Activated T-cell treated with anti-CD3 and anti-CD28 coated beads, Interleukin-2, amount 50 U/mL, for 24 hours (primary cell): ENCODE measurements around the gene PCDHGA4.
"Not testable (repeated sequence)": the region's sequence is repeated elsewhere in the genome, so short reads cannot be mapped to it uniquely, and the experiment has no call there.

Experiments
- DNase-seq: peaks from one replicate; pipeline ENCODE4 v3.0.0-alpha.2; 2020
- H3K27ac Mint-ChIP-seq: 2 replicates; pipeline ENCODE4 v1.8.0; 2020; ENCODE audit warnings: mild to moderate bottlenecking, mixed read lengths
- H3K27me3 Mint-ChIP-seq: 2 replicates; pipeline ENCODE4 v1.8.0; 2020; ENCODE audit warnings: mixed read lengths
- H3K36me3 Mint-ChIP-seq: 2 replicates; pipeline ENCODE4 v1.8.0; 2020; ENCODE audit warnings: low read depth, mixed read lengths
- H3K4me1 Mint-ChIP-seq: 2 replicates; pipeline ENCODE4 v1.8.0; 2020; ENCODE audit warnings: low read depth, mixed read lengths
- H3K4me3 Mint-ChIP-seq: 2 replicates; pipeline ENCODE4 v1.8.0; 2020; ENCODE audit warnings: mild to moderate bottlenecking, moderate library complexity, mixed read lengths
- H3K9me3 Mint-ChIP-seq: 2 replicates; pipeline ENCODE4 v1.8.0; 2020; ENCODE audit warnings: mixed read lengths

PCDHGA4 gene

DNA sequence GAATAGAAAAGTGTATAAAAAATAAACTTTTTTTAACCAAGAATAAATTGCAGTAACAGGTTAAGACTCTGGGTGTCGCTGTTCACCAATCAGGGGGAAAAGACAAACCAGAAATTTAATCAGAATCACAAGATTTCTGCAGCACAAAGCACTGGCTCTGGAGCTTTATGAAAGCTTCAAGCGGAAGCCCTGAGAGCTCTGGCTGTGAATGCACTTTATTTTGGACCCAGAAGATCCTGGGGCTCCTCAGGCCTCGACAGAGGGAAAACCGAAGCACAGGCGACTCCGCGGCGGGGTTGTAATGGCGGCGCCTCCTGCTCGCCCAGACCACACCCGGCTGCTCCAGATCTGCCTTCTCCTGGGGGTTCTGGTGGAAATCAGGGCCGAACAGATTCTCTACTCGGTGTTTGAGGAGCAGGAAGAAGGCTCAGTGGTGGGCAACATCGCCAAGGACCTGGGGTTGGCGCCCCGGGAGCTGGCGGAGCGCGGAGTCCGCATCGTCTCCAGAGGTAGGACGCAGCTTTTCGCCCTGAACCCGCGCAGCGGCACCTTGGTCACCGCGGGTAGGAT is at the start of gene PCDHGA4:
Gene PCDHGA4 (plus strand): TSS at position 122 of the 570 bp plus-strand sequence. CDS start 87 bp downstream, at position 209.
- H3K4me1 Mint-ChIP-seq: peaks cover 2% of the 10 kb centered on the region
- H3K4me3 Mint-ChIP-seq: no peak within 1 kb of the TSS
- H3K36me3 Mint-ChIP-seq: peaks cover 7% of the 10 kb centered on the region
- H3K9me3 Mint-ChIP-seq: peaks cover 40% of the 10 kb centered on the region
- peaks cover 93% of the 10 kb centered on the region for H3K27me3 Mint-ChIP-seq
- DNase-seq: no peak
- no peak within 1 kb of the TSS for H3K27ac Mint-ChIP-seq

DNA sequence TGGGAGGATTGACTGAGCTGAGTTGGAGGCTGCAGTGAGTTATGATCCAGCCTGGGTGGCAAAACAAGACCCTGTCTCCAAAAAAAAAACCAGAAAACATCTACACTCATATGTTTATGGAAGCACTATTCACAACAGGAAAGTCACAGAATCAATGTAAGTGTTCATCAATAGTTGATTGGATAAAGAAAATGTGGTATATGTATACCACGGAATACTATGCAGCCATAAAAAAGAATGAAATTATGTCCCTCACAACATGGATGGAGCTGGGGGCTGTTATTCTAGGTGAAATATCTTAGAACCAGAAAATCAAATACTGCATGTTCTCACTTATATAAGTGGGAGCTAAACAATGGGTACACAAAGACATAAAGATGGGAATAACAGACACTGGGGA is 48.2 kb upstream of the PCDHGA4 start:
- peaks cover 62% of the 10 kb centered on the region for H3K9me3 Mint-ChIP-seq
- H3K36me3 Mint-ChIP-seq: peaks cover 65% of the 10 kb centered on the region
- no peaks in the 10 kb centered on the region for H3K4me1 Mint-ChIP-seq
- H3K27me3 Mint-ChIP-seq: no peaks in the 10 kb centered on the region
- no peak overlapping the region for H3K27ac Mint-ChIP-seq
- DNase-seq: no peak
- H3K4me3 Mint-ChIP-seq: no peak overlapping the region

DNA sequence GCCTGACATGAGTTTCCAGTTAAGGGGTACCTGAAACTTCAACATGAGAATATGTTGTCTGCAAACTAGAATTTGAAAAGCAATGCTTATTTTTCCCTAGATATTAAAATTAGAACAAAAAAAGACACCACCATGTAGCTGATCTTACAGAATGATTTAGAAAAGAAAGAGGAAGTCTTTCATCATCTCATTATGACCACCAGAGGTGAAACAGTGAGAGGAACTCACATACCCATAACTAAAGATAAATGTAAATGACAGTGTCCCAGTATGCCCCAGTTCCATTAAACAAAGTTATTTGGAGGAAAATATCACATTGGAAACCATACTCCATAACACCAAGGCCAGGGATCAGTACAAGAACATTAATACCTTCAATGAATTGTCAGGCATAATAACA is 41.1 kb upstream of the PCDHGA4 start:
- Mint-ChIP-seq H3K4me3 (no peak overlapping the region), H3K9me3 (peaks cover 63% of the 10 kb centered on the region), H3K27me3 (no peaks in the 10 kb centered on the region), H3K4me1 (peaks cover 9% of the 10 kb centered on the region), H3K36me3 (peaks cover 85% of the 10 kb centered on the region), H3K27ac (no peak overlapping the region)
- no peak for DNase-seq

DNA sequence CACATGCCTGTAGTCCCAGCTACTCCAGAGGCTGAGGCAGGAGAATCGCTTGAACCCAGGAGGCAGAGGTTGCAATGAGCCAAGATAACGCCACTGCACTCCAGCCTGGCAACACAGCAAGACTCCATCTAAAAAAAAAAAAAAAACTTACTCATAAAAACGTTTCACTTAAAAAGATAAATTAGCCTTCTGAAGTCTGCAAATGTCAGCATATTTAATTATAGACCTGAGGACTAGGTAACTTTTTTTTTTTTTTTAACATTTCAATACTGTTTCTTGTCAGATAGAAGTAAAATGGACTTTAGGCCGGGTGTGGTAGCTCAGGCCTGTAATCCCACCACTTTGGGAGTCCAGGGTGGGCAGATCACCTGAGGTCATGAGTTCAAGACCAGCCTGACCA is 37.9 kb upstream of the PCDHGA4 start:
- not testable (repeated sequence) for H3K27ac Mint-ChIP-seq, DNase-seq, H3K27me3 Mint-ChIP-seq, H3K4me3 Mint-ChIP-seq
- Mint-ChIP-seq H3K36me3 (peaks cover 99% of the 10 kb centered on the region), H3K9me3 (peaks cover 68% of the 10 kb centered on the region), H3K4me1 (peaks cover 33% of the 10 kb centered on the region)

DNA sequence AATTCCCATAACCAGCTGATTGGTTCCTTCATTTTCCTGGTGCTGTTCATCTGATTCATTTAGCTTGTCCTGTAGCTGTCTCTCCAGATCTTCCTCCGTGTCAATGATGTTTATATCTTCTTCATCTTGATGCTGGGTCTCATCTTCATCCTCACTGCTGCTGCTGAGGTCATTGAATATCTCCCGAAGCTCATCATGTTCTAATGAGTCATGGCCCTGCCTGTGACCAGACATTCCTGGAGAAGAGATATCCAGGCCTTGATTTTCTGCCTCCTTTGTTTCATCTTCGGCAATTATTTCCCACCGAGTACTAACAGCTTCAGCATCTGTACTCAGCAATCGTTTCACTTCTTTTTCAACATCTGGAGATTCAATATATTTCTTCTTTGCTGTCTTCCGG is 35.6 kb upstream of the PCDHGA4 start:
- peaks cover 83% of the 10 kb centered on the region for H3K36me3 Mint-ChIP-seq

DNA sequence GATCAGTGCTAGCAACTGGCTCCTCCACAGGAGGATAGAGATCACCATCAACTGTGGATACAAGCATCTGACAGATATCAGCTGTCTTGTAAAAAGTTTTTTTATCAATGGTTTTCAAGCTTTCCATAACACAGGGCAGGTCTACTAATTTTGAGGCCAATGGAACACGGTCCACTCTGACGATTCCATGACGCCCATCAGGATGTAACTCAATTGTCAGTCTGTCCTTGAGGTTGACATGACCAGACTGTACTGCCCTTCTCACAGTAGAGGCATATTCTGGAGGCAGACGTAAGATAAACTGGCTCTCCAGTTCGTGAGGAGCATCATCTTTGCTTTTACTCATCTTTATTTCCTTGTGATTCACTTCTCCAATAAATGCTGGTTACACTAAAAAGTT is 35.1 kb upstream of the PCDHGA4 start:
- Mint-ChIP-seq H3K4me3 (peak overlapping the region; percentile 98), H3K9me3 (peaks cover 63% of the 10 kb centered on the region)

More for the DNA sequence above, 35.6 kb upstream of the PCDHGA4 start:
- H3K27ac Mint-ChIP-seq: peak overlapping the region; percentile 26
- H3K27me3 Mint-ChIP-seq: no peaks in the 10 kb centered on the region
- H3K4me3 Mint-ChIP-seq: peak overlapping the region; percentile 98
- peaks cover 33% of the 10 kb centered on the region for H3K4me1 Mint-ChIP-seq
- DNase-seq: no peak
- H3K9me3 Mint-ChIP-seq: peaks cover 66% of the 10 kb centered on the region

DNA sequence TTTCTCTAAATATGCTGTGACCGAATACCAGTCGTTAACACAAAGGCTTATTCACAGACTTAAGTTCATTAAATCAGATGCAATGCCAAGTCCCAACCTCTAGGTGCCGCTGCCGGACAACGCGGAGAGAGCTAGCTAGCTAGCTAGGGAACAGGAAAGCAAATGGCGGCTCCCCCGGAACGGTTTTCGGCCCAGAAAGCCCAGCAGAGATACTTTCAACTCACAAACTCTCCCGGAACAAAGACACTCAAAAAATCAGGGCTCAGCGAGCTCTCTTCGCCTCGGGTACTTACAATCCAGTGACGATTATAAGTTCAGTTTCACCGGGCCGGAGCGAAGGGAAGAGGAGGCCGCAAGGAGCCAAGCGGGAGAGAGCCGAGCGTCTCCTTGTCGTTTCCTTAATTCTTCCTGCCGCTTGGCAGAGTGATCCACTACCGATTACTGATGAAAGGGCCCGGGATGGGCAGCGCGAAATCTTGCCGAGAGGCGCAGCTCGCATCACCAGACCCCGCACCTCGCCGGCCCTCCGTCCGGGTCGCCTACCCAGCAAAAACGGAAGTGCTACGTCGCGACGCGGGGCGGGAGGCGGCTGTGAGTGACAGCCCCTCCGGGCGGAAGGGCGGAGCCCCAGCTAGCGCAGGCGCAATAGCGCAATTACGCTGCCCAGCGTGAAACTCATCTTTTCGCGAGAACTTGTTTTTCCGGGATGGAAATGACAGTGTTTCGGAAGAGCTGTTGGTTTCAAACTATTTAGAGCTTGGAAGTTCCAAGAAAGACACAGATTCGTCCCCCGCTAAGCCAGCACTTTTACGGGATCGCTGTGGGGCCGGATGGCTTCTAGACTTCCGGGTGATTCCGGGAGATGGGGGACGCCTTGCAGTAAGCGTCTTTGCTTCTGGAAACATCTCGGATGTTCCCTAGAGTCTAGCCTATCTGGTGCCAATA is 34.3 kb upstream of the PCDHGA4 start, which contains the start of gene TAF7:
Gene TAF7 (minus strand): TSS at position 560 of the 945 bp plus-strand sequence. CDS start 740 bp downstream, outside the sequence.
- peak; percentile 96 for DNase-seq
- Mint-ChIP-seq H3K27ac (peak within 1 kb of the TSS; percentile 99), H3K9me3 (peaks cover 55% of the 10 kb centered on the region), H3K27me3 (no peaks in the 10 kb centered on the region), H3K4me1 (peaks cover 31% of the 10 kb centered on the region), H3K36me3 (peaks cover 70% of the 10 kb centered on the region), H3K4me3 (peak within 1 kb of the TSS; percentile 98)

More for the DNA sequence above, 35.1 kb upstream of the PCDHGA4 start:
- Mint-ChIP-seq H3K4me1 (peaks cover 33% of the 10 kb centered on the region), H3K36me3 (peaks cover 78% of the 10 kb centered on the region), H3K27me3 (no peaks in the 10 kb centered on the region), H3K27ac (peak overlapping the region; percentile 99)
- DNase-seq: no peak

DNA sequence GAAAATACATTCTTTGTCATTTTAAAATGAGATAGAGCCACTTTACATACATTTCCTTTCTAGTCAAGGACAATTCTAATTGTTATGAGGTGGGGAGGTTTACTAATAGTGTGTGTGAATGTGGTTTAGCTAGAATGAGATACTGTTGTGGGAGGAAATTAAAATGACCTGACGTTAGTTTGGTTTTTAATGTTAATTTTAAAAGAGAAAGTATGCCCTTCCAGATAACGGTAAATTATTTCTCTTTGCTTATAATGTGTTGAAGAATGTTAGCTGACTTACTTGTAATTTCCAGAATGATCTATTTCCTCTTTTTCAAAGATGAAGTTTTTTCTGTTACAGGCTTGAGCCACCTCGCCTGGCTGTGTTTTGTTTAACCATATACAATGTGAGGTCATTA is 32.6 kb upstream of the PCDHGA4 start:
- H3K9me3 Mint-ChIP-seq: peaks cover 53% of the 10 kb centered on the region
- peaks cover 11% of the 10 kb centered on the region for H3K27me3 Mint-ChIP-seq
- H3K36me3 Mint-ChIP-seq: peaks cover 53% of the 10 kb centered on the region
- no peak overlapping the region for H3K4me3 Mint-ChIP-seq
- no peak for DNase-seq
- H3K27ac Mint-ChIP-seq: no peak overlapping the region
- peaks cover 35% of the 10 kb centered on the region for H3K4me1 Mint-ChIP-seq

DNA sequence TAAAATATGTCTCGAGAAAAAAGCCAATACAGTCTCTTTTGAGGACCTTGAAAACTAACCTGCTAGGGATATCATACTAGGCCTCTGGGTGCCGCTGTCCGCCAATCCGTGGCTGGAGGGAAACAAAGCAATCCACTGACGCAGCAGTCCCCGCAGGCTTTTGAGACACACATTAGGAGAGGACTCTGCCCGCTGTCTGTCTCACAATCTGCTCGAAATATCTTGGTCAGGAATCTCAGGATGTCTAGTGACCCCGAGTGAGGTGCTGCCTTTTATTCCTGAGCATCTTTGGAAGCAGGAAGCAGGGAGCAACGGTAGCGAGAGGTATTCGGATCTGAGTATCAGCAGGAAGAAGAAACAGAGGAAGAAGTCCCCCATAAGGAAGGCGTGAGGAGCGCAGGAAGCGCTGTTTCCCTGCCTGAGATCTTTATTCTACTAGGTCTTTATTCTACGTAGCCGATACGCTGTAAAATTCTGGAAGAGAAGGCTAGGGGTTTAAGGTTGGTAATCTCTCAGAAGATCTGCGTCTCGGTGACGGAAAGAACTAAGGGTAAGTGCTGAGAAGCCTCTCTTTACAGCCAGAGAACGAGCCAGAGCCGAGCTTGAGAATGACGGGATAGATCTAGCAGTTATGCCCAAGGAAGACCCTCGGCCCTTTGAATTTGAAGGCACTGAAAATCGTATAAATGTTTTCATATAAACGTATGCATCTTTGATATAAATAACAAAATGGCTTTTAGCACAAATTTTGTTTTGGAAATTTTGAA is 28.6 kb upstream of the PCDHGA4 start:
- Mint-ChIP-seq H3K9me3 (peaks cover 44% of the 10 kb centered on the region), H3K4me3 (peak overlapping the region; percentile 84), H3K27me3 (peaks cover 48% of the 10 kb centered on the region), H3K4me1 (peaks cover 8% of the 10 kb centered on the region), H3K27ac (peak overlapping the region; percentile 80), H3K36me3 (peaks cover 23% of the 10 kb centered on the region)
- peak; percentile 72 for DNase-seq

DNA sequence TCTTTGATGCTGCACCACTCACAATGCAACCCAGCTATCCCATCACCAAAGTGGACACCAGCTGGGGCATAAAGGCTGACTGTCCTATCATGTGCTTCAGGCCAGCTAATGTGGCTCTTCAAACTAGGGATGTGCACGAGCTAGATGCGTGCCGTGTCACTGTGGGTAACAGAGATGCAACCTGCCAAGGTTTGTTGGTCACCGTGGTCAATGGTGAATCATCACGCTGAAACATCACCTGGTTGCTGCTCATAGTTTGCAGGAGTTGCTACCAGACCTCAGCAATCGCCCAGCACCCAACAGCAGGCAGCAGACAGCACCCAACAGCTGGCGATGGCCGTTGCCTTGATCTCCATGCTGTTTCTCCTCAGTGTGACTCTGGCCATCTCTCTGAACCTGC is 26.6 kb upstream of the PCDHGA4 start:
- Mint-ChIP-seq H3K4me1 (peaks cover 6% of the 10 kb centered on the region), H3K4me3 (no peak overlapping the region), H3K27me3 (peaks cover 65% of the 10 kb centered on the region), H3K27ac (no peak overlapping the region), H3K9me3 (peaks cover 45% of the 10 kb centered on the region), H3K36me3 (peaks cover 22% of the 10 kb centered on the region)
- DNase-seq: no peak

DNA sequence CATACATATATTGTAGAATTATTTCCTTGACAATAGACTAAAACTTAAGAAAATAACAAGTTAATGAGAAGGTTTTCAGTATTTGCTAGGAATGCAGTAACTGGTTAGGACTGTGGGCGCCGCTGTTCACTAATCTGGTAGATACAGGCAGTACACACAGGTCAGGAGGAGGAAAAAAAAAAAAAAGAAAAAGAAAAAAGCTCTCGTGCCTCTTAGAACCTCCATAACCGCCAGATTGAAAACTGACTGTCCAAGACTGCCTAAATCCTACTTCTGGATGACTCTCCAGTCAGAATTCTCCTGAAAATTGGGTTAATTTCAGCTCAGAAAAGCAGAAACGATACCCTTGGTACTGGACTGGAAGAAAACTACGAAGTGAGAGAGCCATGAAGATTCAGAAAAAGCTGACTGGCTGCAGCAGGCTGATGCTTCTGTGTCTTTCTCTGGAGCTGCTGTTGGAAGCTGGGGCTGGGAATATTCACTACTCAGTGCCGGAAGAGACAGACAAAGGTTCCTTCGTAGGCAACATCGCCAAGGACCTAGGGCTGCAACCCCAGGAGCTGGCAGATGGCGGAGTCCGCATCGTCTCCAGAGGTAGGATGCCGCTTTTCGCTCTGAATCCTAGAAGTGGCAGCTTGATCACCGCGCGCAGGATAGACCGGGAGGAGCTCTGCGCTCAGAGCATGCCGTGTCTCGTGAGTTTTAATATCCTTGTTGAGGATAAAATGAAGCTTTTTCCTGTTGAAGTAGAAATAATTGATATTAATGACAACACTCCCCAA is 24.3 kb upstream of the PCDHGA4 start, which contains the start of gene PCDHGA1:
Gene PCDHGA1 (plus strand): TSS at position 216 of the 782 bp plus-strand sequence.
- Mint-ChIP-seq H3K27ac (no peak within 1 kb of the TSS), H3K27me3 (peaks cover 86% of the 10 kb centered on the region), H3K4me1 (peaks cover 6% of the 10 kb centered on the region), H3K36me3 (peaks cover 23% of the 10 kb centered on the region), H3K9me3 (peaks cover 52% of the 10 kb centered on the region), H3K4me3 (peak within 1 kb of the TSS; percentile 12)
- DNase-seq: no peak

DNA sequence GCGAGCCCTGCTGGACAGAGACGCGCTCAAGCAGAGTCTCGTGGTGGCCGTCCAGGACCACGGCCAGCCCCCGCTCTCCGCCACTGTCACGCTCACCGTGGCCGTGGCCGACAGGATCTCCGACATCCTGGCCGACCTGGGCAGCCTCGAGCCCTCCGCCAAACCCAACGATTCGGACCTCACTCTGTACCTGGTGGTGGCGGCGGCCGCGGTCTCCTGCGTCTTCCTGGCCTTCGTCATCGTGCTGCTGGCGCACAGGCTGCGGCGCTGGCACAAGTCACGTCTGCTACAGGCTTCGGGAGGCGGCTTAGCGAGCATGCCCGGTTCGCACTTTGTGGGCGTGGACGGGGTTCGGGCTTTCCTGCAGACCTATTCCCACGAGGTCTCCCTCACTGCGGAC is 22.2 kb upstream of the PCDHGA4 start:
- H3K4me3 Mint-ChIP-seq, H3K27ac Mint-ChIP-seq, DNase-seq, H3K4me1 Mint-ChIP-seq: not testable (repeated sequence)
- H3K9me3 Mint-ChIP-seq: peaks cover 62% of the 10 kb centered on the region
- H3K27me3 Mint-ChIP-seq: peaks cover 92% of the 10 kb centered on the region
- peaks cover 23% of the 10 kb centered on the region for H3K36me3 Mint-ChIP-seq

DNA sequence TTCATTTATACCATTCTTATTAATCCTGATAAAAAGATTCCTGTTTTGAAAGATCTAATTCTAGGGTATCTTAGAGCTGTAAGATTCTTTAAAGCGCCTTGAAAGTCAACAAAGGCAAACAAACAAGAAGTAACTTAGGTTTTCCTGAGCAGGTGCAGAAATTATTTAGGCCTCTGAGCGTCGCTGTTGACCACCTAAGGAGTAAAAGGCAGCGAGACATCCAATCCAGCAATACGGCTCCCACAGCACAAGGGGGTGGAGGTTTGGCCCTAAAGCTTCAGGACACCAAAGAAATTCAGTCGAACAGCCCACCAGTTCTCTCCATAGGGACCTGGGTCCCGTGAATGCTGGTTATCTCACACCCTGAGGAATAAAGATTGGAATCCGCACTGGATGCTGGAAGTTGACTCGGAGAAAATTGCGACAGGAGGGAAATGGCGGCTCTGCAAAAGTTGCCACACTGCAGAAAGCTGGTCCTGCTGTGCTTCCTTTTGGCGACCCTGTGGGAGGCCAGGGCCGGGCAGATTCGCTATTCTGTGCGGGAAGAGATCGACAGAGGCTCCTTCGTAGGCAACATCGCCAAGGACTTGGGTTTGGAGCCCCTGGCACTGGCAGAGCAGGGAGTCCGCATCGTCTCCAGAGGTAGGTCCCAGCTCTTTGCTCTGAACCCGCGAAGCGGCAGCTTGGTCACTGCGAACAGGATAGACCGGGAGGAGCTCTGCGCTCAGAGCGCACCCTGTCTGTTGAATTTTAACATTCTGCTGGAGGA is 16.1 kb upstream of the PCDHGA4 start, which contains the start of gene PCDHGA2:
Gene PCDHGA2 (plus strand): TSS at position 223 of the 769 bp plus-strand sequence.
- H3K9me3 Mint-ChIP-seq: peaks cover 74% of the 10 kb centered on the region
- peaks cover 4% of the 10 kb centered on the region for H3K4me1 Mint-ChIP-seq
- H3K27ac Mint-ChIP-seq: no peak within 1 kb of the TSS
- no peak for DNase-seq
- no peak within 1 kb of the TSS for H3K4me3 Mint-ChIP-seq
- H3K27me3 Mint-ChIP-seq: peaks cover 94% of the 10 kb centered on the region
- peaks cover 17% of the 10 kb centered on the region for H3K36me3 Mint-ChIP-seq
